ENCODE results near the gene COL6A1. TPM values are rescaled to one million over a fixed set of nuclear protein-coding genes. Genes with fewer than 3 reads are reported as not detected.
A peak's percentile ranks its signal among the peaks of the same experiment; 100 is the strongest.

COL6A1 gene, protein sequence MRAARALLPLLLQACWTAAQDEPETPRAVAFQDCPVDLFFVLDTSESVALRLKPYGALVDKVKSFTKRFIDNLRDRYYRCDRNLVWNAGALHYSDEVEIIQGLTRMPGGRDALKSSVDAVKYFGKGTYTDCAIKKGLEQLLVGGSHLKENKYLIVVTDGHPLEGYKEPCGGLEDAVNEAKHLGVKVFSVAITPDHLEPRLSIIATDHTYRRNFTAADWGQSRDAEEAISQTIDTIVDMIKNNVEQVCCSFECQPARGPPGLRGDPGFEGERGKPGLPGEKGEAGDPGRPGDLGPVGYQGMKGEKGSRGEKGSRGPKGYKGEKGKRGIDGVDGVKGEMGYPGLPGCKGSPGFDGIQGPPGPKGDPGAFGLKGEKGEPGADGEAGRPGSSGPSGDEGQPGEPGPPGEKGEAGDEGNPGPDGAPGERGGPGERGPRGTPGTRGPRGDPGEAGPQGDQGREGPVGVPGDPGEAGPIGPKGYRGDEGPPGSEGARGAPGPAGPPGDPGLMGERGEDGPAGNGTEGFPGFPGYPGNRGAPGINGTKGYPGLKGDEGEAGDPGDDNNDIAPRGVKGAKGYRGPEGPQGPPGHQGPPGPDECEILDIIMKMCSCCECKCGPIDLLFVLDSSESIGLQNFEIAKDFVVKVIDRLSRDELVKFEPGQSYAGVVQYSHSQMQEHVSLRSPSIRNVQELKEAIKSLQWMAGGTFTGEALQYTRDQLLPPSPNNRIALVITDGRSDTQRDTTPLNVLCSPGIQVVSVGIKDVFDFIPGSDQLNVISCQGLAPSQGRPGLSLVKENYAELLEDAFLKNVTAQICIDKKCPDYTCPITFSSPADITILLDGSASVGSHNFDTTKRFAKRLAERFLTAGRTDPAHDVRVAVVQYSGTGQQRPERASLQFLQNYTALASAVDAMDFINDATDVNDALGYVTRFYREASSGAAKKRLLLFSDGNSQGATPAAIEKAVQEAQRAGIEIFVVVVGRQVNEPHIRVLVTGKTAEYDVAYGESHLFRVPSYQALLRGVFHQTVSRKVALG
- 1 to 10 TPM in 1 of 2 experiments, under 1 TPM in 1; 0.74 to 1.6 TPM for total RNA-seq

DNA sequence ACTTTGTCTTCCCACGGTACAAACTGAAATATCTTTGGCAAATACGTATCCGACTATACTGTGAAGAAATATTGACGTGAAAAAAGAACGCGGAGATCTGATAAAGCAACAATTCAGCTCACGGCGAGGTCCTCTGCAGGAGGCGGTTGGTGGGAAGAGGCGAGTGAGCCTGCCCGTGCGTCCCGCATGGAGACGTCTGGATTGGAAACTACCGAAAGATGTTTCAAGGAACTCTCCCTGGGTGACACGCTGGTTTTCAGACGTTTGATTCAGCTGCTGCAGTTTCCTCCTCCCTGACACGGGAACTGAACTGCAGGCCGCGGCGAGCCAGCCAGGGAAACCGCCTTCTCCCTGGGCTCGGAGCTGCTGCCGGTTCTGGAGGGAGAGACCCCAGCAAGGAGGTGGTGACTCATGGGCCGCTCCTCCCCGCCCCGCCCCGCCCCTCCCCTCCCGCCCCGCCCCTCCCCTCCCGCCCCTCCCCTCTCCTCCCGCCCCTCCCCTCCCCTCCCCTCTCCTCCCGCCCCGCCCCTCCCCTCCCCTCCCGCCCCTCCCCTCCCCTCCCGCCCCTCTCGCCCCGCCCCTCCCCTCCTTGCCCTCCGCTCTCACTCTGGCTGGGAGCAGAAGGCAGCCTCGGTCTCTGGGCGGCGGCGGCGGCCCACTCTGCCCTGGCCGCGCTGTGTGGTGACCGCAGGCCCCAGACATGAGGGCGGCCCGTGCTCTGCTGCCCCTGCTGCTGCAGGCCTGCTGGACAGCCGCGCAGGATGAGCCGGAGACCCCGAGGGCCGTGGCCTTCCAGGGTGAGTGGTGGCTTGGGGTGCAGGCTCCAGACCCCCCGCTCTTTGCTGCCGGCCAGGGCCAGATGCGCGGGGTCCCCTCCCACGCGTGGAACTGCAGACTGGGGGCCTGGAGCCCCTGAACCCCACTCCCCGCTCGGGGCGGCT, at the start of gene COL6A1:
Gene COL6A1, plus strand, starts transcription at position 620 of the 941 bp plus-strand sequence. Its CDS starts 81 bp downstream, at position 701.
- H3K36me3 Mint-ChIP-seq (ENCODE audit: low read depth), result no peaks in the 10 kb centered on the region
- CTCF ChIA-PET, result no interaction called here
- intact Hi-C loops (cut with micrococcal nuclease), result loop anchor here (1.0 kb wide), 1 partner anchor 8 kb away; no protein-coding TSS in a partner anchor
- DNase-seq, result peak; percentile 79
- peaks cover 7% of the 10 kb centered on the region for H3K27me3 Mint-ChIP-seq (ENCODE audit: low read depth)
- H3K4me1 Mint-ChIP-seq (ENCODE audit: low read depth), result peaks cover 6% of the 10 kb centered on the region
- peak within 1 kb of the TSS; percentile 36 for H3K4me3 Mint-ChIP-seq
- no peaks in the 10 kb centered on the region for H3K9me3 Mint-ChIP-seq
- no peak within 1 kb of the TSS for H3K27ac Mint-ChIP-seq

DNA sequence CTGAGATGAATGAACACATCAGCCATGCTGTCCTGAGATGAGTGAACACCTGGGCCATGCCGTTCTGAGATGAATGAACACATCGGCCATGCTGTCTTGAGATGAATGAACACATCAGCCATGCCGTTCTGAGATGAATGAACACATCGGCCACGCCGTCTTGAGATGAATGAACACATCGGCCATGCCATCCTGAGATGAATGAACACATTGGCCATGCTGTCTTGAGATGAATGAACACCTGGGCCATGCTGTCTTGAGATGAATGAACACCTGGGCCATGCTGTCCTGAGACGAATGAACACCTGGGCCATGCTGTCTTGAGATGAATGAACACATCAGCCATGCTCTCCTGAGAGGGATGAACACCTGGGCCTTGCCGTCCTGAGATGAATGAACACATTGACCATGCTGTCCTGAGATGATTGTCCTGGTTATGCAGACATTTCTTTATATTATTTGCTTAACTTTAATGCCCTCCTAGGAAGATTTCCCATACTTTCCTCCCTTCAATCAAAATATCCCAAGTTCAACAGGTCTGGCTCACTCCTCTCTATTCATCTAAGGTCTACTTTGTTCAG, 48.6 kb upstream of the COL6A1 start:
- Mint-ChIP-seq H3K27ac (no peak overlapping the region), H3K4me1 (ENCODE audit: low read depth) (no peaks in the 10 kb centered on the region), H3K27me3 (ENCODE audit: low read depth) (no peaks in the 10 kb centered on the region), H3K4me3 (no peak overlapping the region), H3K36me3 (ENCODE audit: low read depth) (no peaks in the 10 kb centered on the region), H3K9me3 (no peaks in the 10 kb centered on the region)
- intact Hi-C loops (cut with micrococcal nuclease), result no loop called here
- CTCF ChIA-PET, result interaction anchor here (0.7 kb wide), 1 partner anchor 312 kb away, joined by 4 read pairs; no protein-coding TSS in a partner anchor
- peak; percentile 24 for DNase-seq

DNA sequence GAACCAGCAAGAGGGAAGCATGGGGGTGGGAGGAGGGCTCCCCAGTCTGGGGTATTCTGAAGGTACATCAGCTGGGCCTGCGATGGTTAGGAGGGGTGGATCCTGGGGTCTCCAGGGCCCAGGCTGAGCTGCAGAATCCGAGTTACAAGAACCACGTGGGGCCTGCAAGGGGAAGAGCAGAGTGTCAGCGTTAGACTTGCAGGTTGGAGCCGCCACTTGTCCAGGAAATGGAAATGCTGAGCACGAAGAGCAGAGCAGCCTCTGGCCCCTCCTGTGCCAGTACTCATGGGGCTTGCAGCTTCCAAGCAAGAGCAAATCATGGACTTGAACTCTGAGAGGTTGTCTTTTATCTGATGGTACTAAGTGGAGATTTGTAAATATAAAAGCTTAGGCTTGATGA, 47.5 kb upstream of the COL6A1 start:
- Mint-ChIP-seq H3K36me3 (ENCODE audit: low read depth) (no peaks in the 10 kb centered on the region), H3K27ac (no peak overlapping the region), H3K4me3 (no peak overlapping the region), H3K27me3 (ENCODE audit: low read depth) (no peaks in the 10 kb centered on the region), H3K4me1 (ENCODE audit: low read depth) (no peaks in the 10 kb centered on the region), H3K9me3 (no peaks in the 10 kb centered on the region)
- CTCF ChIA-PET, result no interaction called here
- intact Hi-C loops (cut with micrococcal nuclease), result no loop called here
- no peak for DNase-seq

DNA sequence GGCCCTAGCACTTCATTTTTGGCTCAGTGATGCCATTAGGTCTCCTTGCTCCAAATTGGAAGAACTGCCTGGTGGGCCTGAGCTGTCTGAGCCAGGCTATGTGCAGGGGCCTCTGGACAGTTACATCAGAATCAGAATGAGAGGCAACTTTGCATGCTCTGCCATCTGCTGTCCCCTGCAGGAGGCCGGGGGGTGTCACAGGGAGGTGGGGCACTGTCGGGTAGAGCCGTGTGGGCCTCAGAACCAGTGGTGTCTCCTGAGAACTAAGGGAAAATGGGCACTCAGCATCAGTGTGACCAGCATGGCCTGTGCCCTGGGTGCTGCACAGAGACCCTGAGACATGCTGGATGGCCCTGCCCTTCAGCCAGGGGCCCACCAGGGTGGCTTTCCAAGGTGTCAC, 47.0 kb upstream of the COL6A1 start:
- CTCF ChIA-PET, result no interaction called here
- Mint-ChIP-seq H3K9me3 (no peaks in the 10 kb centered on the region), H3K27ac (no peak overlapping the region), H3K4me3 (no peak overlapping the region), H3K36me3 (ENCODE audit: low read depth) (no peaks in the 10 kb centered on the region), H3K27me3 (ENCODE audit: low read depth) (no peaks in the 10 kb centered on the region), H3K4me1 (ENCODE audit: low read depth) (no peaks in the 10 kb centered on the region)
- intact Hi-C loops (cut with micrococcal nuclease), result no loop called here
- no peak for DNase-seq

DNA sequence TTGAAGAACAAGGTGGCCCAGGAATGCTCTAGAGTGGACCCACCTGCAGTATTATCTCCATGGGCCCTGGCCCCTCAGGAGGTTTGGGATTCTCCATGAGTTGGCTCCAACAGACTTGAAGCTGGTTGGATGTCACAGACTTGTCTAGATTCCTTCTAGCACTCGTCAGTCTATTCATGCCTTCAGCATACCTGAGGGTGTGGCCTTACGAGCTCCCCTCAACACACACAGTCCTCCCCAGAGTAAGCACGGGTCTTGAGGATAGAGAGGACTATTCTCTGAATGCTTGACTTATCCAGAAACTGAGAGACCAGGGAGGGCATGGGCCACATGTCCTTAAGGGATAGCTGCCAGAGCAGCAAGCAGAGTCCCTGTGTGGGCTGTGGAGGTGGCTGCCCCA, 45.9 kb upstream of the COL6A1 start:
- Mint-ChIP-seq H3K27me3 (ENCODE audit: low read depth) (no peaks in the 10 kb centered on the region), H3K27ac (no peak overlapping the region), H3K36me3 (ENCODE audit: low read depth) (no peaks in the 10 kb centered on the region), H3K9me3 (no peaks in the 10 kb centered on the region), H3K4me3 (no peak overlapping the region), H3K4me1 (ENCODE audit: low read depth) (no peaks in the 10 kb centered on the region)
- DNase-seq, result no peak
- intact Hi-C loops (cut with micrococcal nuclease), result no loop called here
- CTCF ChIA-PET, result no interaction called here

DNA sequence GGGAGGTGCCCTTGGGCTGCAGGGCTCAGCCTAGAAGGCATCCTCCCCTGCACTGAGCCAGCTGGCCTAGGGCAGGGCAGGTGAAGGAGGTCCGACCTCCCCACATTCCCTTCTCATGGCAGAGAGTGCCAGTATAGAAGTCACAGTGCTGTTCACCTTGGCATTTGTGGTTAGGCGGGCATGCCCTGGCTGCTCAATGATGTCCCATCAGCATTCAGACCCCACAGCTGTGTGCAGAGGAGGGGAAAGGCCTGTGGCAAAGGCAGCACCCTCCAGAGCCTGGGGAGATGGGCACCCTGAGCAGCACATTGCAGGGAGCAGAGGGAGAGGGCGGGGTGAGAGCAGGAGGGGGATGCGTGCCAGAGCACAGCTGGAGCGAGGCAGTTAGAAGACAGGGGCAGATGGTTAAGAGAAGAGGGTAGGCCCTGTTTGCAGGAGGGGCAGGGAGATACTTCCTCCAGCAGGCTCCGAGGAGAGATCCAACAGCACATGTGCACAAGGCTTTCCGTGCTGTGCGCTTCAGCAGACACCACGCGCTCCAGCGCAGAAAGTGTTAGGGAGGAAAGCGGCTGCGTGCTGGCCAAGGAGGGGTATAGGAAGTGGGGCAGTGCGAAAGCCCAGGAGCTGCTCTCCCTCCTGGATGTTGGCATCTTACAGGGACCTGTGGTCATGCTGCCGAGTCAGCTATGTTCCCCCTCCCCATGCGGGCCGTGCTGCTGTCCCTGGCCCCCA, 43.7 kb upstream of the COL6A1 start:
- CTCF ChIA-PET, result interaction anchor here (1.2 kb wide), 1 partner anchor 58 kb away, joined by 5 read pairs; no protein-coding TSS in a partner anchor
- no peaks in the 10 kb centered on the region for H3K27me3 Mint-ChIP-seq (ENCODE audit: low read depth)
- no peak overlapping the region for H3K4me3 Mint-ChIP-seq
- intact Hi-C loops (cut with micrococcal nuclease), result no loop called here
- no peaks in the 10 kb centered on the region for H3K36me3 Mint-ChIP-seq (ENCODE audit: low read depth)
- H3K4me1 Mint-ChIP-seq (ENCODE audit: low read depth), result no peaks in the 10 kb centered on the region
- no peaks in the 10 kb centered on the region for H3K9me3 Mint-ChIP-seq
- H3K27ac Mint-ChIP-seq, result no peak overlapping the region
- DNase-seq, result no peak

DNA sequence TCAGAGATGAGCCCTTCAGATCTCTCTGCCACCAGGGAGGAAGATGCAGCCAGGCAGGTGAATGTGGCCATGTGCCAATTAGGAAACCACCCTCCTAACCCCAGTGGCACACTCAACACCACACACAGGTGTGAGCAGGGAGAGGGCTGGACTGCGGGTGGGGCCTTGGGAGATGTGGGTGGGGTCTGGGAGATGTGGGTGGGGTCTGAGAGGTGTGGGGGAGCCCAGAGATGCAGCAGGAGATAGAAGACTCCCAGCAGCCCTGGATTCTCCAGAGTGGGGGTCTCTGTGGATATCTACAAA, 43.2 kb upstream of the COL6A1 start:
- no peak overlapping the region for H3K4me3 Mint-ChIP-seq
- no peaks in the 10 kb centered on the region for H3K9me3 Mint-ChIP-seq
- intact Hi-C loops (cut with micrococcal nuclease), result no loop called here
- H3K27me3 Mint-ChIP-seq (ENCODE audit: low read depth), result no peaks in the 10 kb centered on the region
- no peak for DNase-seq
- H3K36me3 Mint-ChIP-seq (ENCODE audit: low read depth), result no peaks in the 10 kb centered on the region
- no peak overlapping the region for H3K27ac Mint-ChIP-seq
- no peaks in the 10 kb centered on the region for H3K4me1 Mint-ChIP-seq (ENCODE audit: low read depth)
- CTCF ChIA-PET, result no interaction called here

DNA sequence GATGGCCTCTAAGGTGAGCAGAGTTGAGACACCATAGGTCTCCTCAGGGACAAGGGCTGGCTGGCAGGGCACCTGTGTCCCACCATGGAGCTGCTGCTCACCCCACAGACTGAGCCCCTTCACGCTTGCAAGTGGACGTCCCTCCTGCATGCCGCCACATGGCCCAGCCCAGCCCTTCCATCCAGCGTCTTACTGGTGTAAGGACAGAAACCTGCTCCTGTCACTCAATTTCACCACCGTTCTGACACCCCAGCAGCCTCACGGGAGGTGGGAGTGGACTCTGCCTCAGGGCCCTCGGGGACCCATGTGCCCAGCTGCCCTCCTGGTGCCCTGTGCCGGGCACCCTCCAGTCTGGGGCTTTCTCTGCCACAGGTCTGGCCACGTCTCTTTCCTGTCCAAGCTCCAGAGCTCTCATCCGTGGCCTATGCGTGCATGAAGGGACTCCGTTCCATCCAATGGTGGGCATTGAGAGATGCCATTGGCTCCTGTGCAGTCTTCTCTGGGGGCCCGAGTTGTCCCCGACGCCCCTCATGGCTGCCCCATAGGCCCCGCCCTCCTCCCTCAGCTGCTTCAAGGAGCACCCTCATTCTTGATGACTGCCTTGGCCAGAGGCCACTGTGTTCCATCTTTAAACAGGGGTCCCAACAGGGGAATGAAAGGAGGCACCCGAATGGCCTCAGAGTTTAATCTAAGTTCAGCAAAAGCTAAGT, 42.6 kb upstream of the COL6A1 start:
- CTCF ChIA-PET, result interaction anchor here (0.6 kb wide), 1 partner anchor 556 kb away, joined by 3 read pairs; no protein-coding TSS in a partner anchor
- Mint-ChIP-seq H3K27me3 (ENCODE audit: low read depth) (no peaks in the 10 kb centered on the region), H3K27ac (no peak overlapping the region), H3K4me1 (ENCODE audit: low read depth) (no peaks in the 10 kb centered on the region), H3K4me3 (no peak overlapping the region), H3K9me3 (no peaks in the 10 kb centered on the region), H3K36me3 (ENCODE audit: low read depth) (no peaks in the 10 kb centered on the region)
- DNase-seq, result no peak
- intact Hi-C loops (cut with micrococcal nuclease), result no loop called here

DNA sequence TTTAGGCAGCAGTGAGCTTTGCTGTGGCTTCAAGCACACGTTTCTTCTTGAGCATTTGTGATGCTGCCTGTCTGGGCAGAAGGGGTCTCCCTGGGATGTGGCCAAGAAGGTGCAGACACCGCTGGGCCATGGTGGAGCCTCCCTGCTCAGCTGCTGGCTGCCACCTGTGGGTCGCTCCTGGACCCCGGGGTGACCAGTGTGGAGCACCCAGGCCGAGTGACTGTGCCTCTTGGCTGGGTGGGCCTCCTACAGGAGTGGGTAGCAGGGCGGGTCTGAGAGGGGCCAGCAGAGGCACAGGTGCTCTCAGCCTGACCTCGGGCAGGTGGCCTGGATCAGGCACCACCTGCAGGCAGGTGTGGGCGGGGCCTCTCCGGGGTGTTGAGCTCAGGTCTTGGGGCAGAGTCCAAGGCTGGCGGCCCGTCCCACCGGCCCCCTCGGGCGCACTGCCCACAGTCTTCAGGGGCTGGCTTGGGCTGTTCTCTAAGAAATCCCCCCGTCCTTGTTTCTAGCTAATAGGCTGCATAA, 42.0 kb upstream of the COL6A1 start:
- no peak for DNase-seq
- CTCF ChIA-PET, result interaction anchor here (0.6 kb wide), 1 partner anchor 556 kb away, joined by 3 read pairs; no protein-coding TSS in a partner anchor
- Mint-ChIP-seq H3K36me3 (ENCODE audit: low read depth) (no peaks in the 10 kb centered on the region), H3K4me1 (ENCODE audit: low read depth) (no peaks in the 10 kb centered on the region), H3K27ac (no peak overlapping the region), H3K4me3 (no peak overlapping the region), H3K9me3 (no peaks in the 10 kb centered on the region), H3K27me3 (ENCODE audit: low read depth) (no peaks in the 10 kb centered on the region)
- intact Hi-C loops (cut with micrococcal nuclease), result no loop called here

DNA sequence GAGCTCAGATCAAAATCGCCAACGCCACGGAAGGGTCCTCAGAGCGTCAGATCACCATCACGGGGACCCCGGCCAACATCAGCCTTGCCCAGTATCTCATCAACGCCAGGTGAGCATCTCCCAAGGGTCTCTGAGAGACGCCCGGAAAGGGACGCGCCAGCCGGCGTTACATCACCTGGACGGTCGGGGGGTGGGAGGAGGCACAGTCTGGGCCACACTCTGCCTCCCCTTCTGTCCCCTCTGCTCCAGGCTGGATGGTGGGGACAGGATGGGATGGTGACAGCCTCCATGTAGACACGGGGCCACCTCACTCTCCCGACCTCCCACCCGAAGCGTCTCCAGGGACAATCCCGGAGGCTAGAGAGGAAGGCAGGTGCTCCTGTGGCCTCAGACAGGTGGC, 41.5 kb upstream of the COL6A1 start:
- intact Hi-C loops (cut with micrococcal nuclease), result no loop called here

More for the DNA sequence above, 41.5 kb upstream of the COL6A1 start:
- DNase-seq, result no peak
- no peaks in the 10 kb centered on the region for H3K4me1 Mint-ChIP-seq (ENCODE audit: low read depth)
- H3K27ac Mint-ChIP-seq, result no peak overlapping the region
- H3K9me3 Mint-ChIP-seq, result no peaks in the 10 kb centered on the region
- no peak overlapping the region for H3K4me3 Mint-ChIP-seq
- CTCF ChIA-PET, result no interaction called here
- no peaks in the 10 kb centered on the region for H3K36me3 Mint-ChIP-seq (ENCODE audit: low read depth)
- H3K27me3 Mint-ChIP-seq (ENCODE audit: low read depth), result no peaks in the 10 kb centered on the region
